Activated naive CD4-positive, alpha-beta T cell treated with anti-CD3 and anti-CD28 coated beads, Interleukin-2, amount 50 U/mL, for 72 hours (primary cell): ENCODE results near the gene MEGF8. TPM values are rescaled to one million over a fixed set of nuclear protein-coding genes. Genes with fewer than 3 reads are reported as not detected.
A peak's percentile ranks its signal among the peaks of the same experiment; 100 is the strongest.
"Not testable (repeated sequence)": the region's sequence is repeated elsewhere in the genome, so short reads cannot be mapped to it uniquely, and the experiment has no call there.

Source experiments
- ATAC-seq, 2 donors: fragments of 150-1000 bp; cut with Tn5 transposase; 2 replicates each; pipeline ENCODE4 v1.10.0; 2021; ENCODE audit warnings: mild to moderate bottlenecking in 2 of 2, moderate library complexity in 2 of 2
- DNase-seq, 2 donors: peaks; one replicate each; pipeline ENCODE4 v3.0.0; 2021 to 2022; ENCODE audit warnings: low spot score in 2 of 2
- H3K27ac Mint-ChIP-seq, 2 donors: one replicate each; pipeline ENCODE4 v1.8.0; 2022; ENCODE audit warnings: mild to moderate bottlenecking in 2 of 2, mixed read lengths in 2 of 2
- H3K36me3 Mint-ChIP-seq, 2 donors: one replicate each; pipeline ENCODE4 v1.8.0; 2022; ENCODE audit warnings: mixed read lengths in 2 of 2
- H3K9me3 Mint-ChIP-seq, 2 donors: one replicate each; pipeline ENCODE4 v1.8.0; 2022; ENCODE audit warnings: mixed read lengths in 2 of 2
- total RNA-seq, 2 donors: library from RNA; stranded (reverse); gene quantifications; one replicate each; pipeline ENCODE4 v1.2.3, GENCODE V29; 2022

The MEGF8 gene
- total RNA-seq, 2 donors from 2014 or later = 2.1 to 8.6 TPM

- H3K27ac Mint-ChIP-seq = peak overlapping the region in 1 of 2 donors; percentile 4
- no peak for DNase-seq
- no peaks in the 10 kb centered on the region for H3K36me3 Mint-ChIP-seq
- no peaks in the 10 kb centered on the region for H3K9me3 Mint-ChIP-seq
- ATAC-seq = peak in 1 of 2 donors; percentile 73
Observed at GRCh38 chr19:42316223-42317211, 8.9 kb upstream of the MEGF8 start.

- H3K9me3 Mint-ChIP-seq = no peaks in the 10 kb centered on the region
- no peak for ATAC-seq
Observed at GRCh38 chr19:42317535-42317934, 7.9 kb upstream of the MEGF8 start.

GRCh38 chr19:42322305-42322704 lies 3.1 kb upstream of the MEGF8 start:
- ATAC-seq (no peak), DNase-seq (no peak)
- Mint-ChIP-seq H3K27ac (no peak overlapping the region), H3K36me3 (peaks cover 5% of the 10 kb centered on the region in 2 donors), H3K9me3 (no peaks in the 10 kb centered on the region)

More at GRCh38 chr19:42317535-42317934, 7.9 kb upstream of the MEGF8 start:
- H3K36me3 Mint-ChIP-seq = no peaks in the 10 kb centered on the region
- no peak for DNase-seq
- H3K27ac Mint-ChIP-seq = peak overlapping the region in 1 of 2 donors; percentile 4

- H3K36me3 Mint-ChIP-seq = peaks cover 5% of the 10 kb centered on the region in 2 donors
- DNase-seq (no peak), ATAC-seq (no peak)
- H3K9me3 Mint-ChIP-seq = no peaks in the 10 kb centered on the region
- H3K27ac Mint-ChIP-seq = no peak overlapping the region
Observed at GRCh38 chr19:42323473-42323851, 2.0 kb upstream of the MEGF8 start.

DNA sequence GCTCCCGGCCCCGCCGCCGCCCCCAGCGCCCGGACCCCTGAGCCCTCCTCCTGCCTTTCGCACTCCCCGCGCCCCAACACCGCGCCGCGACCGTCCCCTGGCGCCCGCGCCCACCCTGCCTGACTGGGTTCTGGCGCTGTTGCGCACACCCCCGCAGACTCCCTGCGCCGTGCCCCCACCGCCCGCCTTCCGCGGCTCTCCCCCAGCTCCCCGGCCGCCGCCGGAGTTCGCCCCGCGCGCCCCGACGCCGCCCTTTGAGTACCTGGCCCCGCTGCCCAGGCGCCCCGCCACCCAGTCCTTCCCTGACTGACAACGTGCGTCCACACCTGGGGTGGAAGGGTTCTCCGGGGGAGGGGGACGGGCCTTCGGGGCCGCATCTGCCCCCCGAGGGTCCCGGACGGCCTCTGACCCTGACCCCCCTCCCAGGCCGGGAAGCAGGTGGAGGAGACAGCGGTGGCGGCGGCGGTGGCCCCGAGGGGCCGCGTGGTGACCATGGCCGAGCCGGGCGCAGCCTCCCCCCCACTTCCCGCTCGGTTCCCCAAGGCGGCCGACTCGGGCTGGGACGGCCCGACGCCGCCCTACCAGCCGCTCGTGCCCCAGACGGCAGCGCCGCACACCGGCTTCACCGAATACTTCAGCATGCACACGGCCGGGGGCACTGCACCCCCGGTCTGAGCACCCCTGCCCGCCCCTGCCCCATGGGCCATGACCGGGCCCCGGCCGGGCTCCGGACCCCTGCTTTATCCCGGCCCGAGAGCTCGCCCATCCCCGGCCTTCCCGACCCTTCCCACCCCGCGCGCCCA lies 1.4 kb upstream of the MEGF8 start:
- Mint-ChIP-seq H3K36me3 (peaks cover 5% of the 10 kb centered on the region in 2 donors), H3K9me3 (no peaks in the 10 kb centered on the region), H3K27ac (no peak overlapping the region)
- ATAC-seq (no peak), DNase-seq (peak in 1 of 2 donors; percentile 42)

- ATAC-seq = no peak
- DNase-seq = no peak
- Mint-ChIP-seq H3K27ac (peak overlapping the region; percentile 56 to 75), H3K9me3 (no peaks in the 10 kb centered on the region), H3K36me3 (peaks cover 5% of the 10 kb centered on the region in 2 donors)
Observed at GRCh38 chr19:42324655-42325307, 654 bp upstream of the MEGF8 start.

DNA sequence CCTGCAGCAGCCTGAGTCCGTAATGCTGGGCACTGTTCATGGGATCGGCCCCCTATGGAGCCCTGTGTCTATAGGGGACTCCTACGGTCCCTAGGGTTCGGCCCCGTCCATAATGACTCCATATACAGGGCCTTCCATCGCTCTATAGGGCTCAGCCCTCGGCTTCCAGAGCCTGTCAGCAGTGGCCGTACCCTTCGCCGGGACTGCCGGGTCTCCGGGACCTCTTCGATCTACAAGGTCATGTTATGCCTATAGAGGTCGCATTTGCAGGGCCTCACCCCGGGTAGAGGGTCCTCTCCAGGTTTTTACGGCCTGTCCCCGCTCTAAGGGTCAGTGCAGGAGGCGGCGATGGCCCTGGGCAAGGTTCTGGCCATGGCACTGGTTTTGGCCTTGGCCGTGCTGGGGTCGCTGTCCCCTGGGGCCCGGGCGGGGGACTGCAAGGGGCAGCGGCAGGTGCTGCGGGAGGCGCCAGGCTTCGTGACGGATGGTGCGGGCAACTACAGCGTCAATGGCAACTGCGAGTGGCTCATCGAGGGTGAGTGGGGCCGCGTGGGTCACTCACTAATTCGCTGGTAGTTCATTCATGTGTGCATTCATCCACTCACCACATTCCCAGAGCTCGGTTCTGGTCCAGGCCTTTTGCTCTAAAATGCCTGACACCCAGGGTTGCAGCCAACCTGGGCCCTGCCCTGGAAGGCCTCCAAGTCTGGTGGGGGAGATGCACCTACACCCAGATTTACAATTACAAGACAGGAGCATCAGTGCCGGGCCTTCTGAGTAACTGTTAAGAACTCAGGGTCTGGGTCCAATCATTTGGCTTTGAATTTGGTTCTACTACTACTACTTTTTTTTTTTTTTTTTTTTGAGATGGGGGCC lies 699 bp downstream of the MEGF8 start:
- Mint-ChIP-seq H3K27ac (peak overlapping the region in 1 of 2 donors; percentile 56), H3K36me3 (peaks cover 5% of the 10 kb centered on the region in 2 donors), H3K9me3 (no peaks in the 10 kb centered on the region)
- ATAC-seq (peak; percentile 19 to 22), DNase-seq (peak in 1 of 2 donors; percentile 39)

DNA sequence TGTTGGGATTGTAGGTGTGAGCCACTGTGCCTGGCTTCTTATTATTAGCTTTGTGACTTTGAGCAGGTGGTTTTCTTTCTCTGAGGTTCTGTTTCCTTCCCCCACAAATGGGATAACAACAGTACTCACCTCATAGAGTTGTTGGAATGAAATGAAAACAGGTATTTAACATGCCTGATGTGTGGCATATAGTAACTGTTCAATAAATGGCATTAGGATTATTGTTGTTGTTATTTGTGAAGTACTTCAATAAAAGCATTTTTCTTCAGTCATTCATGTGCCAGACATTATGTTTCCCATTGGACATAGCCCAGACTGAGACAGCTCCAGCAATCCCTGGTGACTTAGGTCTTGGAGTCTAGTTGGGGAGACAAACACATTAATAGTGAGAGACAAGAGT lies 1.5 kb downstream of the MEGF8 start:
- Mint-ChIP-seq H3K36me3 (peaks cover 5% of the 10 kb centered on the region in 2 donors), H3K27ac (no peak overlapping the region), H3K9me3 (no peaks in the 10 kb centered on the region)
- DNase-seq = no peak
- ATAC-seq = no peak

- ATAC-seq (no peak), DNase-seq (no peak)
- Mint-ChIP-seq H3K9me3 (no peaks in the 10 kb centered on the region), H3K36me3 (peaks cover 5% of the 10 kb centered on the region in 2 donors), H3K27ac (no peak overlapping the region)
Observed at GRCh38 chr19:42327381-42327780, 1.9 kb downstream of the MEGF8 start.

- no peak for DNase-seq
- H3K9me3 Mint-ChIP-seq = no peaks in the 10 kb centered on the region
- H3K36me3 Mint-ChIP-seq = peaks cover 5% of the 10 kb centered on the region in 2 donors
- no peak for ATAC-seq
- no peak overlapping the region for H3K27ac Mint-ChIP-seq
Observed at GRCh38 chr19:42328106-42328505, 2.7 kb downstream of the MEGF8 start.

DNA sequence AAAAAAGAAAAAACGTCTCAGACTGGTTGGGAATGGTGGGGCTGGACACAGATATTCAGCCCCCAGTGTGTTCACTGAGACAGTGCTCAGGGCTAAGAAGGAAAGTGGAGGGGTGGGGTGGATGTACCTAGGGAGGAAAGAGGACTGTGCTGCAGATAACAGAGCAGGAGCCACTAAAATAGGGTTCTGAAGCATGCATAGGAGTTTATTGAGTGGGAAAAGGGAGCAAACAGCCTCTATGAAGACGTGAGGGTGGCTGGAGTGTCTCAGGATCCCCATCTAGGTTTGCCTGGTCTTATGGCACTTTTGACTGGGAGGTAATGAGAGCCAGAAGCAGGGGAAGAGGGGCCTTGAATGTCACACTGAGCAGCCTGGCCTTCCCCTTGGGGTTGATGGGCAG lies 3.4 kb downstream of the MEGF8 start:
- H3K27ac Mint-ChIP-seq = peak overlapping the region in 1 of 2 donors; percentile 32
- no peaks in the 10 kb centered on the region for H3K9me3 Mint-ChIP-seq
- no peak for DNase-seq
- peaks cover 5% of the 10 kb centered on the region in 2 donors for H3K36me3 Mint-ChIP-seq
- ATAC-seq = no peak

GRCh38 chr19:42330241-42330711 lies 4.8 kb downstream of the MEGF8 start:
- no peaks in the 10 kb centered on the region for H3K36me3 Mint-ChIP-seq
- H3K9me3 Mint-ChIP-seq = no peaks in the 10 kb centered on the region
- ATAC-seq (no peak), DNase-seq (no peak)
- peak overlapping the region in 1 of 2 donors; percentile 7 for H3K27ac Mint-ChIP-seq

DNA sequence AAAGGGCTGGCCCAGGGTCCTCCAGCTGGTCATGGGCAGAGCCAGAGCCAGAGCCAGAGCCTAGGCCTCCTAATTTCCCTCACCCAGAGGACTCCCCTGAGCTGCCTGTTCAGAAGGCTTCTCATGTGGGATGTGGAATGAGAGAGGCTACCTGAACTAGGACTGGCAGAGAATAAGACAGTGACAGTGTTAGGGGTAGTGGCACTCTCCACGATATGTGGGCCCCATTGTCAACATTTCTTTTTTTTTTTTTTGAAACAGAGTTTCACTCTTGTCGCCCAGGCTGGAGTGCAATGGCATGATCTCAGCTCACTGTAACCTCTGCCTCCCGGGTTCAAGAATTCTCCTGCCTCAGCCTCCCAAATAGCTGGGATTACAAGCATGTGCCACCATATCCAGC lies 5.9 kb downstream of the MEGF8 start:
- ATAC-seq, H3K9me3 Mint-ChIP-seq, H3K36me3 Mint-ChIP-seq, DNase-seq, H3K27ac Mint-ChIP-seq: not testable (repeated sequence)

DNA sequence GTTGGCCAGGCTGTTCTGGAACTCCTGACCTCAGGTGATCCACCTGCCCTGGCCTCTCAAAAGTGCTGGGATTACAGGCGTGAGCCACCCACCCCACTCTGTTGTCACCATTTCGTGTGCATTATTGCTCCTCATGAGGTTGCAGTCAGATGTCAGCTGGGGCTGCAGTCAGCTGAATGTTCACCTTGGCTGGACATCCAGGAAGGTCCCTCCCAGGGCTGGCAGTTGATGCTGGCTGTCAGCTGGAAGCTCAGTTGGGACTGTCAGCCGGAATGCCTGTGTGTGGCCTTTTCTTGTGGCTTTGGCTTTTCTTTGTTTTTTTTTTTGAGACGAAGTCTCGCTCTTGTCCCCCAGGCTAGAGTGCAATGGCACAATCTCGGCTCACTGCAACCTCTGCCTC lies 6.6 kb downstream of the MEGF8 start:
- DNase-seq (no peak), ATAC-seq (no peak)
- Mint-ChIP-seq H3K9me3 (no peaks in the 10 kb centered on the region), H3K36me3 (no peaks in the 10 kb centered on the region), H3K27ac (no peak overlapping the region)

- H3K36me3 Mint-ChIP-seq = no peaks in the 10 kb centered on the region
- DNase-seq (no peak), ATAC-seq (no peak)
- peak overlapping the region in 1 of 2 donors; percentile 27 for H3K27ac Mint-ChIP-seq
- no peaks in the 10 kb centered on the region for H3K9me3 Mint-ChIP-seq
Observed at GRCh38 chr19:42333018-42333417, 7.6 kb downstream of the MEGF8 start.
